ENCODE results near the gene TUFM. TPM values are rescaled to one million over a fixed set of nuclear protein-coding genes. Genes with fewer than 3 reads are reported as not detected.
"Not testable (repeated sequence)": the region's sequence is repeated elsewhere in the genome, so short reads cannot be mapped to it uniquely, and the experiment has no call there.

TUFM gene
- total RNA-seq, 1 donor from 2014 or later, result 91.1 TPM

GRCh38 chr16:28886945-28887344 lies 40.8 kb upstream of the TUFM start:
- TF ChIP-seq CTCF (IDR thresholded peaks at IDR 0.05), result no peak
- no peaks in the 10 kb centered on the region for H3K36me3 Mint-ChIP-seq (ENCODE audit: low read depth)
- H3K9me3 Mint-ChIP-seq (ENCODE audit: low read depth), result no peaks in the 10 kb centered on the region

DNA sequence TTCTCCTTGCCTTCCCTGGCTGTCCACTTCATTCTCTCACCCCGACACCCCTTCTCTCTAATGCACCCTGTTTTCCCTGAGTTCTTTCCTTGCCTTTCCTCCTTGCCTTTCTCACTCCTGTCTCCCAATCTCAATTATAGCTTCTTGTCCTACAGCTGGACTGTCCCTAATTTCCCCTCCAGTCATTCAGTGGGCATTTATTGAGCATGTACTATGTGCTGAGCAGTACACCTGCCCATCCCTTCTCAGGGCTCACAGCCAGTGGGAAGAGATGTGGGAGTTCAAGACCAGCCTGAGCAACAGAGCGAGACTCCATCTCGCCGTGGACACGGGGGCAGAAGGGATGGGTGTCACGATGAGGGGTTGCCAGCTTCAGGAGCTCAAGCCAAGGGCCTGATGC lies 37.9 kb upstream of the TUFM start:
- Mint-ChIP-seq H3K27me3 (ENCODE audit: low read depth) (no peaks in the 10 kb centered on the region), H3K27ac (ENCODE audit: unreplicated experiment) (no peak overlapping the region)
- DNase-seq (ENCODE audit: low spot score), result no peak

More at GRCh38 chr16:28886945-28887344, 40.8 kb upstream of the TUFM start:
- Mint-ChIP-seq H3K4me3 (ENCODE audit: unreplicated experiment) (no peak overlapping the region), H3K27me3 (ENCODE audit: low read depth) (no peaks in the 10 kb centered on the region), H3K27ac (ENCODE audit: unreplicated experiment) (no peak overlapping the region), H3K4me1 (ENCODE audit: low read depth) (no peaks in the 10 kb centered on the region)
- DNase-seq (ENCODE audit: low spot score), result no peak

GRCh38 chr16:28883221-28883996 lies 37.3 kb upstream of the TUFM start:
- no peak for DNase-seq (ENCODE audit: low spot score)
- no peak for TF ChIP-seq CTCF (IDR thresholded peaks at IDR 0.05)
- Mint-ChIP-seq H3K4me3 (ENCODE audit: unreplicated experiment) (no peak overlapping the region), H3K9me3 (ENCODE audit: low read depth) (no peaks in the 10 kb centered on the region), H3K27ac (ENCODE audit: unreplicated experiment) (no peak overlapping the region), H3K36me3 (ENCODE audit: low read depth) (no peaks in the 10 kb centered on the region), H3K27me3 (ENCODE audit: low read depth) (no peaks in the 10 kb centered on the region), H3K4me1 (ENCODE audit: low read depth) (peaks cover 6% of the 10 kb centered on the region)

More for the DNA sequence above, 37.9 kb upstream of the TUFM start:
- no peaks in the 10 kb centered on the region for H3K36me3 Mint-ChIP-seq (ENCODE audit: low read depth)
- TF ChIP-seq CTCF (IDR thresholded peaks at IDR 0.05), result no peak
- H3K4me3 Mint-ChIP-seq (ENCODE audit: unreplicated experiment), result no peak overlapping the region
- H3K4me1 Mint-ChIP-seq (ENCODE audit: low read depth), result peaks cover 5% of the 10 kb centered on the region
- H3K9me3 Mint-ChIP-seq (ENCODE audit: low read depth), result no peaks in the 10 kb centered on the region

GRCh38 chr16:28882551-28883160 lies 36.5 kb upstream of the TUFM start:
- Mint-ChIP-seq H3K27ac (ENCODE audit: unreplicated experiment) (no peak overlapping the region), H3K4me1 (ENCODE audit: low read depth) (peaks cover 6% of the 10 kb centered on the region), H3K4me3 (ENCODE audit: unreplicated experiment) (no peak overlapping the region), H3K36me3 (ENCODE audit: low read depth) (no peaks in the 10 kb centered on the region), H3K9me3 (ENCODE audit: low read depth) (no peaks in the 10 kb centered on the region), H3K27me3 (ENCODE audit: low read depth) (no peaks in the 10 kb centered on the region)
- no peak for TF ChIP-seq CTCF (IDR thresholded peaks at IDR 0.05)
- DNase-seq (ENCODE audit: low spot score), result no peak

GRCh38 chr16:28881565-28881964 lies 35.4 kb upstream of the TUFM start:
- H3K27ac Mint-ChIP-seq (ENCODE audit: unreplicated experiment); H3K27me3 Mint-ChIP-seq (ENCODE audit: low read depth); H3K9me3 Mint-ChIP-seq (ENCODE audit: low read depth); H3K4me3 Mint-ChIP-seq (ENCODE audit: unreplicated experiment); DNase-seq (ENCODE audit: low spot score); H3K36me3 Mint-ChIP-seq (ENCODE audit: low read depth); H3K4me1 Mint-ChIP-seq (ENCODE audit: low read depth): not testable (repeated sequence)
